K562 (cell line): ENCODE measurements around the gene PON1.

Experiments
- NFATC3 ChIP-seq: fragments of 450-650 bp; IDR thresholded peaks from 2 replicates; pipeline ENCODE4 v1.6.1; 2017; ENCODE audit warnings: mild to moderate bottlenecking
- YY1 ChIP-seq, 3 experiments: IDR thresholded peaks; 2 replicates each; pipeline ENCODE4 v1.6.1; 2011; ENCODE audit warnings: low read length in 2 of 3, mild to moderate bottlenecking in 2 of 3, moderate library complexity in 2 of 3, borderline replicate concordance in 1 of 3, control low read depth in 1 of 3, low read depth in 1 of 3; ENCODE audit not compliant: insufficient read depth in 3 of 3, insufficient replicate concordance in 2 of 3, control insufficient read depth in 1 of 3, insufficient read length in 1 of 3; ENCODE audit errors: extremely low read depth in 1 of 3

DNA sequence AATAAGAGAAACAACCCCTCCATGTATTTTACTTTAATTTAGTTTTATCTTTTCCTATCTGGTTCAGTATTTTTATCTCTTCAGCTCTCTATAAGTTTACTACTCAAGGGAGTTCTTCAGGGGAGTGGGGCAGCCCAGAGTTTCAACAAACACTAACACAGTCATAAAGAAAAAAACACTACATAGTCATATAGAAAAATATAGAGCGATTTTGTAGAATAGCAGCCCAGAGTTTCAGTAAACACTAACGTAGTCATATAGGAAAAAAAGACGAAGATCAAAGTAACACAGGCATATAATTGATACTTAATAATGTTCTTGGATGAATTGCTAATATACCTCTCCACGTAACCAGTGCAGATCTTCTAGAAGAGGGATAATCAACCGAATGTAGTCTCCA lies 54.7 kb downstream of the PON1 start:
- TF ChIP-seq YY1 (IDR thresholded peaks at IDR 0.05; ENCODE audit: borderline replicate concordance in 1 of 3, control insufficient read depth in 1 of 3, extremely low read depth in 1 of 3, insufficient read depth in 3 of 3, insufficient read length in 1 of 3, insufficient replicate concordance in 2 of 3, low read depth in 1 of 3, low read length in 2 of 3), result no peak
- no peak for TF ChIP-seq NFATC3
